ENCODE measurements around the gene CAPZA1. TPM values are rescaled to one million over a fixed set of nuclear protein-coding genes. Genes with fewer than 3 reads are reported as not detected.
A peak's percentile ranks its signal among the peaks of the same experiment; 100 is the strongest.
"Not testable (repeated sequence)": the region's sequence is repeated elsewhere in the genome, so short reads cannot be mapped to it uniquely, and the experiment has no call there.

The CAPZA1 gene
- total and polyA plus RNA-seq, 2 donors (not counting 3 experiments of a cell fraction or from before 2014, with no cell fraction given) = 77.1 to 183 TPM

DNA sequence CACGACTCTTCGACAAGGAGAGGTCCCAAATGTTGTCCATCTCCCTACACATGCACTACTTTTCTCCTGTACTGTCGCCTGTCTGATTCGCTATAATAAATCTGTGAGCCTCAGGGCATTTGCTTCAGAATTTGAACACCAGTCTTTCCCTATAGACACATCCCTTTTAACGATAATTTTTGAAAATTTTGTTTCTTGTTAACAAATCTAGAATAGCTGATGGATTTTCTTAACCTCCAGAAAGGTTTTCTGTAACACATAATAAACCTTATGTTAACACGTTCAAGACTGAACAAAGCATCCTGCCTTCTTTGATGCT, 704 bp downstream of the CAPZA1 start:
- Histone ChIP-seq H3K4me1 (ENCODE audit: control insufficient read depth, extremely low read depth, insufficient read depth, low read length) (peaks cover 32% of the 10 kb centered on the region), H3K9me1 (replicated peaks; ENCODE audit: control insufficient read depth, extremely low read depth, insufficient read depth, low read length) (no peaks in the 10 kb centered on the region), H3K27ac (ENCODE audit: insufficient read depth, low read depth, low read length) (peak overlapping the region; percentile 91), H3K27me3 (ENCODE audit: control insufficient read depth in 2 of 2, insufficient read depth in 2 of 2, low read length in 2 of 2) (no peaks in the 10 kb centered on the region), H3K4me2 (ENCODE audit: insufficient read depth, low read length) (peak overlapping the region; percentile 99), H3K9ac (replicated peaks; ENCODE audit: extremely low read depth, insufficient read depth, low read length) (peak overlapping the region; percentile 100), H4K20me1 (replicated peaks; ENCODE audit: control insufficient read depth, extremely low read depth, insufficient read depth, low read length) (peaks cover 10% of the 10 kb centered on the region), H3K36me3 (ENCODE audit: control insufficient read depth in 2 of 2, extremely low read depth in 1 of 2, insufficient read depth in 2 of 2, low read length in 2 of 2) (no peaks in the 10 kb centered on the region), H3K4me3 (replicated peaks in 1 of 3; ENCODE audit: insufficient read depth in 1 of 3, low read depth in 1 of 3, low read length in 3 of 3) (peak overlapping the region; percentile 94 to 98 (median 98)), H3K9me3 (replicated peaks; ENCODE audit: control insufficient read depth, insufficient read depth, low read length) (no peaks in the 10 kb centered on the region), H2AFZ (ENCODE audit: low read depth, low read length) (no peak overlapping the region), H3K79me2 (ENCODE audit: control insufficient read depth, insufficient read depth, low read length) (peaks cover 85% of the 10 kb centered on the region)
- POLR2A ChIA-PET = interaction anchor here (0.6 kb wide), 2 partner anchors 165 to 179 kb away, joined by 3 to 5 read pairs; no protein-coding TSS in a partner anchor
- intact Hi-C loops (cut with micrococcal nuclease) = no loop called here
- dilution Hi-C loops (cut with MboI; ENCODE audit: extremely low pct_ligation_motif_present, low sequenced_read_pairs) = no loop called here
- FAIRE-seq (peak; percentile 18), DNase-seq (ENCODE audit: low read depth, low spot score) (no peak)
- CTCF ChIA-PET = interaction anchor here (3.1 kb wide), 1 partner anchor 52 kb away, joined by 14 read pairs; no protein-coding TSS in a partner anchor
- TSS peak; percentile 41 for BruUV-seq (replicated peaks)
- TF ChIP-seq FOS (IDR thresholded peaks at IDR 0.05; ENCODE audit: borderline replicate concordance, insufficient read depth, low read length) (no peak), GATA2 (IDR thresholded peaks at IDR 0.05; ENCODE audit: insufficient read depth, insufficient read length, low read depth, low read length) (no peak), EZH2 (IDR thresholded peaks at IDR 0.05; ENCODE audit: borderline replicate concordance, low read depth, low read length, severe bottlenecking) (no peak), POLR2A (IDR thresholded peaks at IDR 0.05; ENCODE audit: low read depth, low read length) (no peak), JUN (IDR thresholded peaks at IDR 0.05; ENCODE audit: borderline replicate concordance, insufficient read depth, insufficient read length, low read depth) (no peak)

DNA sequence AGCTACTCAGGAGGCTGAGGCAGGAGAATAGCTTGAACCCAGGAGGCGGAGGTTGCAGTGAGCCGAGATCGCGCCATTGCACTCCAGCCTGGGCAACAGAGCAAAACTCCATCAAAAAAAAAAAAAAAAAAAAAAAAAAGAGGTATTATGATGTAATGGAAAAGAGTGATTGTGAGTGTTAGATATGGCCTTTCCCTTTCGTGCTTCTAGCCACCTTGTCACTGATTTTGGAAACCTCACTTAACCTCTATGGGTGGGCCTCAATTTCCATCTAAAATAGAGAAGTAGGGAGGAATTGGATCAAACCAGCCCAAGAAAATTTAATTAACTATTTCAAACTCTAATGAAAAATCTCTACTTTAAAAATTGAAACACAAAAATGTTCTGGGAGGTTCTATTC, 4.9 kb downstream of the CAPZA1 start:
- FAIRE-seq; H3K4me2 ChIP-seq (ENCODE audit: insufficient read depth, low read length); BruUV-seq (replicated peaks); H3K4me3 ChIP-seq (replicated peaks in 1 of 3; ENCODE audit: insufficient read depth in 1 of 3, low read depth in 1 of 3, low read length in 3 of 3); intact Hi-C loops (cut with micrococcal nuclease); H3K27me3 ChIP-seq (ENCODE audit: control insufficient read depth in 2 of 2, insufficient read depth in 2 of 2, low read length in 2 of 2); H3K9ac ChIP-seq (replicated peaks; ENCODE audit: extremely low read depth, insufficient read depth, low read length); H3K9me3 ChIP-seq (replicated peaks; ENCODE audit: control insufficient read depth, insufficient read depth, low read length); H3K27ac ChIP-seq (ENCODE audit: insufficient read depth, low read depth, low read length); H2AFZ ChIP-seq (ENCODE audit: low read depth, low read length); H3K36me3 ChIP-seq (ENCODE audit: control insufficient read depth in 2 of 2, extremely low read depth in 1 of 2, insufficient read depth in 2 of 2, low read length in 2 of 2); H3K9me1 ChIP-seq (replicated peaks; ENCODE audit: control insufficient read depth, extremely low read depth, insufficient read depth, low read length); CTCF ChIA-PET; dilution Hi-C loops (cut with MboI; ENCODE audit: extremely low pct_ligation_motif_present, low sequenced_read_pairs); DNase-seq (ENCODE audit: low read depth, low spot score): not testable (repeated sequence)
- H3K4me1 ChIP-seq (ENCODE audit: control insufficient read depth, extremely low read depth, insufficient read depth, low read length) = peaks cover 21% of the 10 kb centered on the region
- H3K79me2 ChIP-seq (ENCODE audit: control insufficient read depth, insufficient read depth, low read length) = peaks cover 94% of the 10 kb centered on the region
- peaks cover 16% of the 10 kb centered on the region for H4K20me1 ChIP-seq (replicated peaks; ENCODE audit: control insufficient read depth, extremely low read depth, insufficient read depth, low read length)
- POLR2A ChIA-PET = interaction anchor here (0.7 to 0.9 kb wide), 3 partner anchors 12 to 120 kb away, joined by 4 to 16 read pairs (median 5); no protein-coding TSS in a partner anchor

All from endothelial cell of umbilical vein (primary cell).